T-helper 1 cell treated with Interleukin-12 subunit alpha and Interleukin-12 subunit beta and Interleukin-4 antibody, amounts not matched to agents 30 ng/mL and 1 ng/mL, for 36 hours (primary cell): ENCODE results near the gene ARHGEF10L. TPM values are rescaled to one million over a fixed set of nuclear protein-coding genes. Genes with fewer than 3 reads are reported as not detected.

ENCODE experiments used
- intact Hi-C: fragments of 100-400 bp; cut with micrococcal nuclease; formaldehyde crosslinking; loops from one replicate; pipeline ENCODE4 v1.15.1; 2024
- total RNA-seq: library from RNA; stranded (reverse); gene quantifications from 2 replicates; pipeline ENCODE4 v1.2.3, GENCODE V29; 2022

Gene ARHGEF10L
- total RNA-seq, 1 donor from 2014 or later = not detected

DNA sequence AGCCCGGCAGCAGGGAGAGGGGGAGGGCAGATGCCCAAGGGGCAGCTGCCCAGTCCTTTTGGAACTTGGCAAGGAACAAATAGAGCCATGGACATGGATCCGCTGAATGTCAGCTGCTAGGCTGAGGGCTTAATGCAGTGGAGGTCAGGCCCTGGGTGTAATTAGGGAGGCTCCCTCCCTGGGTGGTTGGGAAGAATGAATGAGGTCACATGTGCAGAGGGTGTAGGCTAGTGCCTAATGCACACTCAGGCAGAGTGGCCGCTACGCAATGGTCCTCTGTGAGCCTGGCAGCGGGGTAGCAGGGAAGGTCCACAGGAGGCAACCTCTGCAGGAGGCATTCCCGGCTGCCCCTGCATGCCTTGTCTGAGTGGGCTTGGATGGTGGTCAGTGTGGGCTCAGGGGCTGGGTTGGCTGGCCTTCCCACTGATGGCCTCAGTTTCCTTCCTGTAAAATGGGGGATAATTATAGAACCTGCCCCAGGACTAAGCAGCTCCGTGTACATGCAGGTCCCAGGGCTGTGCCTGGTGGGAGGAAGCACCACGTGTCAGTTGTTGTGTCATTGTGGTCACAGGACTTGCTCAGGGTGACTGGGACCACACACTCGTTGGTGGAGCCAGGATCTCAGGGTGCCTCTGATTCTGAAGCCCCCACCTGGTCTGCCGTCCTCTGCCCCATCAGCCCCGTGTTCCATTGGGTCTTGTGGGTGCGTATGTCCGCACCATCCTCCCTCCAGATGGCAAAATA, 134.0 kb downstream of the ARHGEF10L start:
- intact Hi-C loops = no loop called here

DNA sequence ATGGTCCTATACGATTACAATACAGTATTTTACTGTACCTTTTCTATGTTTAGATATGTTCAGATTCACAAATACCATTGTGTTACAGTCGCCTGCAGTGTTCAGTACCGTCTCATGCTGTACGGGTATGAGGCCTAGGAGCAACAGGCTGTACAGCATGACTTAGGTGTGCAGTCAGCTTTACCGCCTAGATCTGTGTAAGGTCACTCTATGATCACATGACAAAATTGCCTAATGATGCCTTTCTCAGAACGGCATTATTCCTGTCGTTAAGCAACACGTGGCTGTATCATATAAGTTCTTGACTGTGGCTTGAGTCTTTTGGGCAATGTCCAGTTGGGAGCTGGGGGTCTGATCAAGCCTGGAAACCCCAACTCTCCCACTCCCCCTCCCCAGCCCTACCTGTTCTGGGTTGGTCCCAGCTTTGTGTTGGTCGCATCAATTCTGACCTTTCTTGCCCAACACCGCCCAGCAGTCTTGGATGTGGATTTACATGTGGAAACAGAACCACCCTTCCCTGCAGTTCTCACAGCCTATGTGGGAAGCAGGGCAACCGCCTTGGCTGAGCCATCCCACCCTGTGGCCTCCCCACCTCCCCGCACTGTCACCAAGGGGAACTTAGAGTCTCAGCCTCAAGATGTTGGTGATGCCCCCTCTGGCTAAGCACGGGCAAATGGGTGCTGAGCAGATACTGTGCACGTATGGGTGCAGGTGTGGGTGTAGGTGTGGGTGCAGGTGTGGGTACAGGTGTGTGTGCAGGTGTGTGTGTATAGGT, 135.4 kb downstream of the ARHGEF10L start:
- intact Hi-C loops = no loop called here

DNA sequence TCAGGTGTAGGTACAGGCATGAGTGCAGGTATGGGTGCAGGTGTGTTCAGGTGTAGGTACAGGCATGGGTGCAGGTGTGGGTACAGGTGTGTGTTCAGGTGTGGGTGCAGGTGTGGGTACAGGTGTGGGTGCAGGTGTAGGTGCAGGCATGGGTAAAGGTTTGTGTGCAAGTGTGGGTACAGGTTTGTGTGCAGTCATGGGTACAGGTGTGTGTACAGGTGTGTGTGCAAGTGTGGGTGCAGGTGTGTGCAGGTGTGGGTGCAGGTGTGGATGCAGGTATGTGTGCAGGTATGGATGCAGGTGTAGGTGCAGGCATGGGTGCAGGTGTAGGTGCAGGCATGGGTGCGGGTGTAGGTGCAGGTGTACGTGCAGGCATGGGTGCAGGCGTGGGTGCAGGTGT, 136.2 kb downstream of the ARHGEF10L start:
- intact Hi-C loops = no loop called here

DNA sequence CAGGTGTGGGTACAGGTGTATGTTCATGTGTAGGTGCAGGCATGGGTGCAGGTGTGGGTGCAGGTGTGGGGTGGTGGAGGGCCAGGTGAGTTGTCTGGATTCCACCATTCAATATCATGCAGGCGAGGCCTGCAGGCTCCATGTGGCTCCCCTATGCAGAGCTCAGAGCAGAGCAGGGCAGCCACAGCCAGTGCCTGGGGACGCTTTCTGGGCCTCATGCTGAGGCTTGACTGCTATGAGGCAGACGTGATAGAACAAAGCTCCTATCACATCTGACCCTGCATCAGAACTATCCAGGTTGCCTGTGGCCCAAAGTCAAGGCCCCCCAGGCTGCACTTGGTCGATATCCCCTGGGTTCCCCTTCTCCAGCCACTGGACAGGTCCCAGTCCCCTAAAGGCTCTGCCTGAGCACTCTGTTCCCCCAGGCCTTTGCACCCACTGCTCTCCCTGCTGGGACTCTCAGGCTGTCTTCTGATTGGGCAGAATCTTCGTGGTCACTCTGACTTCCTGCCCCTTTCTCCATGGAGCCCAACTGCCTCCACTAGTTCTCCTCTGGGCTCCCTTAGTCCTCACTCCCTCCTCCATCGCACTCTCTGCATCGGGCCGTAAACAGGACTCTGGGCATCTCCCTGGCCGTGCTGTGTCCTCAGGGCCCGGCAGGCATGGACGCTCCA, 137.0 kb downstream of the ARHGEF10L start:
- intact Hi-C loops = no loop called here

DNA sequence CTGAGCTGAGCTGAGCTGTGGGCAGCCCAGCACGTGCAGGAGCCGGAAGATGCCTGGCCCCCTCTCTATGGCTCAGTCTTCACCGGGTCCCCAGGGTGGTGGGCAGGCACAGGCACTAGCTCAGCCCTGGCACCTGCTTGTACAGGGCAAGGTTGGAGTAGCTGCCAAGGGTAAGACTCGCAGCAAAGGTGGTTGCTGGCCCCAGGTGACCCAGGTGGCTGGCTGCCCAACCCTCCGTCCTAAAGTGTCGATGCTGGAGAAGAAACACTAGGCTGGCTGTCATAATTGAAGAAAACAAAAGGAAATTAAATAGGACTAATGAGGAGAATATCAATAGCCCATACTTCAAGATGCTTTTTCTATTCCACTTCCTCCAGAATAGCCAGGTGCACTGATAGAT, 138.5 kb downstream of the ARHGEF10L start:
- intact Hi-C loops = no loop called here

DNA sequence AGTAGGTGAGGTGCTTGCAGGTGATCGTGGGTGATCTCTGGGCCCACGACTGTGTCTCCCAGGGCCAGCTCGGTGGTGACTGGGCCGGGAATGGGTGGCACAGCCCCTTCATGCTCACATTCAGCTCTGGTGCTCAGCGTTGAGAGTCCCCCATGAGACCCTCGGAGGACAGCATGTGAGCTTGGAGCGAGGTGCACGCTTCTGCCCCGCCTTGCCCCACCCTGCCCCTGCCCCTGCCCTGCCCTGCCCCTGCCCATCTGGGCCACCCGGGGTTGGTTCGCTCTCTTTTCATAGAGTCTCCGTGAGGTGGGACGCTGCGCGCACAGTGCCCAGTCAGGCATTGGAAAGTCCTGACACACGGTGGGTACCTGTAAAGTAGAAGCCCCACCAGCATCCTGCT, 140.4 kb downstream of the ARHGEF10L start:
- intact Hi-C loops = no loop called here

DNA sequence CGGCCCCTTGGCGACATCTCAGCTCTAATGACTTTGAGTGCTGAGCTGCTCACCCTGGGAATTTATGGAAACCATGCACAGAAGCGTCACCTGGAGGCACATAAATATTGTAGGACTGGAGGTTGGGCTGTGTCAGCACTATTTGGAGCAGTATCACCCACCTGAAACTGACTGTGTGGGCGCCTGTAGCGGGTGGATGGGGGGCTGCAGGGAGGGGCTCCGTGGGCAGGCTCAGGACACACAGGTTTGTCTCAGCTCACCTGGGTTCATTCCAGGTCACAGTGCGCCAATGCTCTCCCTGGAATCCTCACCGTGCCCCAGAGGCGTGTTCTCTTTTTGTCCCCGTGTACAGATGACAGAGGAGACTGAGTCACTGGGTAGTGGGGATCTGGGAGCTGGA, 140.8 kb downstream of the ARHGEF10L start:
- intact Hi-C loops = no loop called here

DNA sequence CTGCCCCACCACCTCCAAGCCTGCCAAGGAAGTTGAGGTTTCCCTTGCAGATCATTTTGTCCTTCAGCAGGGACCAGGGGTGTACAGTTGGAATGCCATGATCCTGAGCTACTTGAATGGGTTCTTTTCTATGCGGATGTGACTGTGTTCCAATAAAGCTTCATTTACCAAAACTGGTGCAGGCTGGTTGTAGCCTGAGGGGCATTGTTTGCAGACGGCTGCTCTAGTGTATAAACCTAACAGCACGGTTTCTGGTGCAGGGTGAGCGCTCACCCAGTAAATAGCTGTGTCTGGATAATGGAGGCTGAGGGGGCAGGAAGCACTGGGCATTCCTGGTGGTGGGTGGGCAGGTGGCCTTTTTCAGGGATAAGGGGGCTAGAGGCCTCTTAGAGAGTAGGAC, 142.9 kb downstream of the ARHGEF10L start:
- intact Hi-C loops = no loop called here

DNA sequence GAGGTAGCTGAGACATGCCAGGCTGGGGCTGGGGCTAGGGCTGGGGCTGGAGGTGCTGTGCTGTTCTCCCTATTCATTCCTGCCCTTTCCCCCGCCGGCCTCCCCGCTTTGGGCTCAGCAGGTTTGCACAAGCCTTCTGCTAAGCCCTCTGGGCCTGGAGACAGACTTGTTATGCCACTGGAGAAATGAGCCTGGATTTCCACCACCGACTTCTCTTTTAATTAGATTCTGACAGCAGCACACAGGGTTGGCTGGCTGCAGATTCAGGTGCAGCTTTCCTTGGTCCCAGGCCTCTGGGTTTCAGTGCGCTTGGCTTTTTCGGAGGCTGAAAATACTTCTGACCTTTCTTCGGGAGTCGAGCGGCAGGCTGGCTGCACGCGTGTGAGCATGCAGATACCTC, 144.1 kb downstream of the ARHGEF10L start:
- intact Hi-C loops = no loop called here

DNA sequence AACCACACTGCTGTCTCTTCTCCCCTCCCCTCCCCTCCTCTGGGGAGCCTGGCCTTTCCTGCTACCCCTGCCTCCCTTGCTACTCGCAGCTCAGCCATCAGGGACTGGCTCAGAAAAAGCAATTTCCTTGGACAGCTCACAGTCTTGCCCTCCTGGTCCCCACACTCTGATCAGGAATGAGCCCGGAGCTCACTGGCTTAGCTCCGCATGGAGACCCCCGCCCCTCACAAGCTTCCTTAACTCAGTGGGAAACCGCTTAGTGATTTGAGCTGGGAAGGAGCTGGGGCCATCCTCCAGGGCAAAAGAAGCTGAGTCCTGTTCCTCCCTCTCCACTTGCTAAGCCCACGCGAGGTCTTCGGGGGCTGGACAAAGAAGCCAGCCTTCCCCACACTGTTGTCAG, 145.3 kb downstream of the ARHGEF10L start:
- intact Hi-C loops = no loop called here

DNA sequence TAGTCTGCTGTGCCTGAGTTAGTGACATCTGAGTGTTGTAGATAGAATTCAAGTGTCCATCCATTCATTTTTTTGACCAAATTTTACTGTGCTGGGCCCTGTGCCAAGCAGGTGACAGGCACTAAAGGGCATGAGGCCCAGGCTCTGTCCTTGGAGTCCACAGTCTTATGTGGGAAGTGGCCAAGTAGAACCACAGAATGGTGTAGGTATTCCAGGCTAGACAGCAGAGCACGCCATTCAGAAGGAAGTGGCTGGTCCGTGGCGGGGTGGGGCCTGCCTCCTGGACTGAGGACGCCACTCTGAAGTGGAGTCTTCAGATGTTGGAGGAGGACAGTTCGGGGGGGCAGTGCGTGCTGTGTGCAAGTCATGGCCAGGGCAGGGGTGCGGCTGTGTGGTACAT, 146.8 kb downstream of the ARHGEF10L start:
- intact Hi-C loops = no loop called here

DNA sequence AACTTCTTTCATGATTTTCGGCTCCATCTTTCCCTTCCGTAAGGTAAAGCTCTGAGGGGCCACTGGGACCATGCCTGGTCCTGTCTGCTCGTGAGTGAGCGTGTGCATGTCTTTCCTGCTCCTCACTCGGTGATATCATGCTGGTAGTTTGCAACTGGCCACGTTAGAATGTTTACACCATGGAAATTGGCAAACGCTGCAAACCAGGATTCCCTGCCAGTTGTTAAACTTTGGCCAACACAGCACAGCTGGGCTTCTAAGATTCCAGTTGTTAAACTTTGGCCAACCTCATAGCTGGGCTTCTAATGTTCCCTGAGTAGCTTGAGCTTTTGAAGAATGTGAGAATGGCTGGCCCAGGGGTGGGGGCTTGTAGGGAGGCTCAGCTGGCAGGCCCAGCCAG, 147.6 kb downstream of the ARHGEF10L start:
- intact Hi-C loops = no loop called here

DNA sequence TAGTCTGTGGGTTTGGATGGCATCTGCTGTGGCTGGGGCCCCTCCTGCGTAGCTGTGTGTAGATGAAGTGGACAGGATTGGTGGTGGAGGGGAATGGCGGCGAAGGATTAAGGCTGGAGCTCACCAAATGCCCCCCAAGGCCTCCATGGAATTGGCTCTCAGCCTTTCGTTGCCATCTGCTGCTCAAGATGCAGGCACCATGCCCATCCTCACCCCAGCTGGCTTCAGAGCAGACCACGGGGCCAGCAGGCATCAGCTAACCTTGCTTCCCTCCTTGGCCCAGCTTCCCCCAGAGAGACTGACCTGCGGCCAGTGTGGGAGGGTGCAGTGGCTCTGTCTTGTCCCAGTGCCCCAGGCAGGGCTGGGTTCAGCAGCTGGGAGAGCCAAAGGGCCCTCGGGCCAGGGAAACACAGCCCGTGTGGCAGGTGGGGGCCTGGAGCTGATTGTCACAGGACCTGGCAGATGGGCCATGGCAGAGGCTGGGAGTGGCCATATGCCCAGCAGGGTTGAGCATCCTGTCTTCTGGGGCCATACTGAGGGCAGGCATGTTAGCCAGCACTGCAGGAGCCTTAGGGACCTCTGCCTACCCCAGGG, 148.8 kb downstream of the ARHGEF10L start:
- intact Hi-C loops = no loop called here

DNA sequence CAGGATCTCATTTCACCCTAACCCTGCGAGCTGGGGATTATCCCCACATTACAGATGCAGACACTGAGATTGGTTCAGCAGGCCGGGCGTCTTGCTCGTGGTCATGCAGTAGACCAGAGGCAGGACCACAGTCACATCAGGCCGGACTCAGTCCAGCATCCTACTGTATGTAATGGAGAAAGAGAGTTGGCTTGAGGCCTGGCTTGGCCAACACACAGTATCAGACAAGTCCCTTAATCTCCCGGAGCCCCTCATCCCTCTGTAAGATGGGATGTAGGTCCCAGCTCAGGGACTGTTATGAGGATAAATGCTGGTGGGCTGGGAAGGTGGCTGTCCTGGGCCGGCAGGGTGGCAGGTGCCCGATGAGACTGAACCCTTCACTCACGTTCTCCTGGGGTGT, 149.5 kb downstream of the ARHGEF10L start:
- intact Hi-C loops = no loop called here

DNA sequence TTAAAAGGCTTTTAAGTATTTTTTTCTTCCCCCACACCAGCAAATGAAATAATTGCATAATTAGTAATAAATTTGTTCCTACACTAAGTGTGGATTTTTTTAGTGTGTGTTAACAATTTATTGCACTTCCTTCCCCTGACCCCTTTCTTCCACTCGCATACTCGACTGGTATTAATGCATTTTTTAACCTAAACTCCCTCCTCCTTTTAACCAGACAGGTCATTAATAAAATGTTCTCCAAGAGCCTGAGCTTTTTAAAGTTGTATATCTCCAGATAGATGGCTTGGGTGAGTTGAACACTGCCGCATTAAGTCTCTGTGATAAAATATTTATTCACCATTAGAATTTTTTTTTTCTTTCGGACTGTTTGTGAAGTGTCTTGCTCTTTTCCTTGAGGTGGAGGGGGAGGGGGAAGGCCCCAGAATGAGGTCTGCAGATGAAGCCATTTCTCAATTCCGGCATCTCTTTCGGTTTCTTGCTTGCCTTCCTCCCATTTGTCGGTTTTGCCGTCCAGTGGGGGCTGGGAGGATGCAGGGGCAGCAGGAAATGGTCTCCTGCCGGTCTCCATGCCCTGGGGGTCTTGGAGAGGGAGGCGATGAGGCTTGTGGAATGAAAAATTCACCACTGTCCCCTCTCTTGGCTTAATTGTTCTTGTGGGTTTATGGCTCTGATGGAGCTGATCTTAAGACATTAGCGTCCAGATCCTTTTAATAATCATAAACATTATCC, 151.6 kb downstream of the ARHGEF10L start:
- intact Hi-C loops = no loop called here

DNA sequence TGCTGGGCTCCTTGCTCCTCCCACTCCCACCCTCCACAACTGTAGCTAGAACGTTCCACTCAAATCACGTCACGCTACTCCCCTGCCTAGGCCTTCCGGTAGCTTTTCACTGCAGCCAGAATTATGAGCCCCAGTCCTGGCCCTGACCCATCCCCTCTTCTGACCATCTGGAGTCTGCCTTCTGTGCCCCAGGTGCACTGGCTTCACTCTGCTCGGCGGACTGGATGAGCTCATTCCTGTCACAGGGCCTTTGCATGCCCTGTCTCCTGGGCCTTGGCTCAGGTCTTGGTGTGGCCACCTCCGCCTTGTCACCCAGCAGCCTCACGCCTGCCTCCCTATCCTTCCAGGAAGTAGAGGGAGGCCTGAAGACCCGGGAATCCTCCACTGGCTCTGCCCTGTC, 153.1 kb downstream of the ARHGEF10L start:
- intact Hi-C loops = no loop called here

DNA sequence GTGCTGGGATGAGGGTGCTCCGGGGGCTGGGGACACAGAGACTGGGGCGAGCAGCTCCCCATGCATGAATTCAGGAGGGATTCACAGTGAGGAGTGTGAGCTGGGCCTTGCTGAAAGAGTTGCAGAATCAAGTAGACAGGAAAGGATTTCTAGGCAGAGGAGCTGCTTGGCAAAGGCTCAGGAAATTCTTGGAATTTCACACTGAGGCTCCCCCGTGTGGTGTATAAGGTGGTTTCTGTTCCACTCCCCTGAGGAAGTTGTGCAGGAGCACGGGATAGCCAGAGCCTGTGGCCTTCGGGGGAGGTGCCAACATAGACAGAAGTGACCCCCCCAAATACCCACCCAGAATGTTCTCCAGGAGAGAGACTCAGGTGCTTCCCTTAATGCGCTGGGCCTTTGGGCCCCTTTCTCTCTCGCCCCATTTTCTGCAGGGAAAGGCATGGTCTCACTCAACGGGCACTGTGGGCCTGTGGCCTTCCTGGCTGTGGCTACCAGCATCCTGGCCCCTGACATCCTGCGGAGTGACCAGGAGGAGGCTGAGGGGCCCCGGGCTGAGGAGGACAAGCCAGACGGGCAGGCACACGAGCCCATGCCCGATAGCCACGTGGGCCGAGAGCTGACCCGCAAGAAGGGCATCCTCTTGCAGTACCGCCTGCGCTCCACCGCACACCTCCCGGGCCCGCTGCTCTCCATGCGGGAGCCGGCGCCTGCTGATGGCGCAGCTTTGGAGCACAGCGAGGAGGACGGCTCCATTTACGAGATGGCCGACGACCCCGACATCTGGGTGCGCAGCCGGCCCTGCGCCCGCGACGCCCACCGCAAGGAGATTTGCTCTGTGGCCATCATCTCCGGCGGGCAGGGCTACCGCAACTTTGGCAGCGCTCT, 157.2 kb downstream of the ARHGEF10L start:
- intact Hi-C loops = no loop called here

DNA sequence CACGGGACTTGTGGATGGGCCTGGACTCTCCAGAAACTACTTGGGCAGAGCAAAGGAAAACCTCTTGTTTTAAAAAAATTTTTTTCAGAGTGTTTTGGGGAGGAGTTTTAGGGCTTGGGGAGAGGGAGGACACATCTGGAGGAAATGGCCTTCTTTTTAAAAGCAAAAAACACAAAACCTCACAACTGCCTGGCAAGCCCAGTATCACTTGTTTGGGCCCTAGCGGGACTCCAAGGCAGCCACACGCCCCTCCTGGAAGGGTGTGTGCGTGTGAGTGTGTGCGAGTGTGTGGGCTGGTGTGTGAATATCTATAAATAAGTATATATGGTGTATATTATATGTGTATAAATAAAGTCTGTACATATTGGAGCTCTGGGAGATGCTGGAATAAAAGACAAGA, 158.0 kb downstream of the ARHGEF10L start:
- intact Hi-C loops = no loop called here

DNA sequence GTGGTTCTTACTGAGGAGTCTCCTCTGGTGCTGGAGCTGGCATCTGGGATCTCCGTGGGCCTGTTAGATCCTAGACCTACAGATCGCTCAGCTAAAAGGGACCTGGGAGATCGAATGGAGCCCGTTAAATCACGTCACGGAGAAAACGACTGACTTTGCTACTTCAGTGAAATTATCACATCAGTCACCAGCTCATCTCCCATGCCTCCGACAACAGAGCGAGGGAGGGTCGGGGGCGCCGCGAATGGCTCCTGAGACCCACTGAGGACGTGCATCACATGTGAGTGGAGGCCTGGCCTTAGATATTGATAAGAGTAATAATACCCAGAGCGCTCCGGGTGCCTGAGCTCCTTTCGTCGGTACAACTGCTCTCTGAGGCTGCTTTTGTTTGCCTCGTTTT, 160.1 kb downstream of the ARHGEF10L start:
- intact Hi-C loops = no loop called here
